B cell (primary cell): Measurements from ENCODE around the gene TAX1BP1. TPM values are rescaled to one million over a fixed set of nuclear protein-coding genes. Genes with fewer than 3 reads are reported as not detected.

Experiments
- ATAC-seq: fragments of 200-7000 bp; cut with Tn5 transposase; one replicate; pipeline ENCODE4 v1.10.0; 2021; ENCODE audit warnings: low read depth, mild to moderate bottlenecking, moderate number of reproducible peaks, moderate library complexity
- CTCF ChIA-PET: fragments of 350-600 bp; sonication (Branson Sonifier 250); formaldehyde crosslinking; loops from one replicate; lab custom pipeline; 2021; ENCODE audit warnings: antibody characterized with exemption, inconsistent platforms; lab: Charles Lee
- POLR2A ChIA-PET: fragments of 350-600 bp; sonication (Branson Sonifier 250); formaldehyde crosslinking; loops from one replicate; lab custom pipeline; 2021; ENCODE audit warnings: antibody characterized with exemption; lab: Charles Lee
- DNase-seq: peaks from one replicate; pipeline ENCODE4 v3.0.0; 2013
- H2AFZ ChIP-seq: 2 replicates; pipeline ENCODE4 v1.6.1; 2012; ENCODE audit warnings: mild to moderate bottlenecking, low read depth, low read length; ENCODE audit not compliant: insufficient read depth, poor library complexity, severe bottlenecking
- H3K27ac ChIP-seq, 2 donors: 1 replicate in 1 of 2; 2 replicates in 1 of 2; pipeline ENCODE4 v1.5.1; 2012 to 2013; ENCODE audit warnings: low read length in 2 of 2, mild to moderate bottlenecking in 2 of 2, moderate library complexity in 1 of 2
- H3K27me3 ChIP-seq, 4 experiments: fragments of 200-600 bp in 1 of 4; sonication (generic) in 1 of 4; replicated peaks in 1 of 4; 1 replicate in 2 of 4; 2 replicates in 2 of 4; pipeline versions ENCODE4 v1.6.1 to v1.7.0; 2013 to 2016; ENCODE audit warnings: low read length in 3 of 4, mild to moderate bottlenecking in 2 of 4, mixed read lengths in 1 of 4, moderate library complexity in 1 of 4; ENCODE audit not compliant: insufficient read depth in 4 of 4, control insufficient read depth in 3 of 4; ENCODE audit errors: control extremely low read depth in 1 of 4
- H3K36me3 ChIP-seq, 2 experiments: replicated peaks in 1 of 2; 1 replicate in 1 of 2; 2 replicates in 1 of 2; pipeline versions ENCODE4 v1.6.1 to v1.7.1; 2013; ENCODE audit warnings: low read length in 1 of 2; ENCODE audit not compliant: insufficient read depth in 2 of 2, control insufficient read depth in 1 of 2; ENCODE audit errors: control extremely low read depth in 1 of 2, extremely low read depth in 1 of 2
- H3K4me1 ChIP-seq, 2 donors: fragments of 200-600 bp in 1 of 2; sonication (generic) in 1 of 2; 1 replicate in 1 of 2; 2 replicates in 1 of 2; pipeline versions ENCODE4 v1.5.1 to v1.6.1; 2013 to 2017; ENCODE audit warnings: low read length in 2 of 2; ENCODE audit not compliant: control insufficient read depth in 2 of 2, insufficient read depth in 2 of 2
- H3K4me2 ChIP-seq: replicated peaks from 2 replicates; pipeline ENCODE3; 2012; ENCODE audit warnings: mild to moderate bottlenecking, low read depth, low read length; ENCODE audit not compliant: poor library complexity, severe bottlenecking
- H3K4me3 ChIP-seq, 5 experiments: fragments of 200-600 bp in 1 of 5; sonication (generic) in 1 of 5; 1 replicate in 3 of 5; 2 replicates in 2 of 5; pipeline versions ENCODE4 v1.5.1 to v1.7.0; 2011 to 2016; ENCODE audit warnings: low read length in 4 of 5, mild to moderate bottlenecking in 4 of 5, low read depth in 2 of 5, control low read depth in 1 of 5, moderate library complexity in 1 of 5; ENCODE audit not compliant: insufficient read depth in 1 of 5; ENCODE audit errors: control extremely low read depth in 1 of 5, extremely low read depth in 1 of 5
- H3K79me2 ChIP-seq: fragments of 200-600 bp; sonication (generic); one replicate; pipeline ENCODE4 v1.6.0; 2016; ENCODE audit warnings: low read length; ENCODE audit not compliant: control insufficient read depth, insufficient read depth
- H3K9ac ChIP-seq: fragments of 200-600 bp; sonication (generic); 2 replicates; pipeline ENCODE4 v1.6.1; 2017; ENCODE audit warnings: mild to moderate bottlenecking, low read length, moderate library complexity
- H3K9me3 ChIP-seq, 3 donors: one replicate each; pipeline versions ENCODE4 v1.6.1 to v1.7.1; 2013; ENCODE audit warnings: low read length in 2 of 3; ENCODE audit not compliant: control insufficient read depth in 2 of 3, insufficient read depth in 1 of 3; ENCODE audit errors: control extremely low read depth in 1 of 3
- H4K20me1 ChIP-seq: 2 replicates; pipeline ENCODE4 v1.6.0; 2012; ENCODE audit warnings: mild to moderate bottlenecking, low read length; ENCODE audit not compliant: insufficient read depth, control insufficient read depth, poor library complexity, severe bottlenecking
- H3K27ac Mint-ChIP-seq: one replicate; pipeline ENCODE4 v1.8.0; 2021; ENCODE audit warnings: mixed read lengths
- H3K27me3 Mint-ChIP-seq: one replicate; pipeline ENCODE4 v1.8.0; 2021; ENCODE audit warnings: mixed read lengths
- H3K4me1 Mint-ChIP-seq: one replicate; pipeline ENCODE4 v1.8.0; 2021; ENCODE audit warnings: mixed read lengths
- H3K4me3 Mint-ChIP-seq: one replicate; pipeline ENCODE4 v1.8.0; 2021; ENCODE audit warnings: mixed read lengths
- H3K9me3 Mint-ChIP-seq: one replicate; pipeline ENCODE4 v1.8.0; 2022; ENCODE audit warnings: mixed read lengths; ENCODE audit not compliant: insufficient read depth
- EZH2 ChIP-seq: IDR thresholded peaks from 2 replicates; pipeline ENCODE4 v1.6.1; 2012; ENCODE audit warnings: borderline replicate concordance, low read depth, mild to moderate bottlenecking, moderate library complexity, low read length; ENCODE audit not compliant: insufficient read depth, poor library complexity, severe bottlenecking
- WGBS: methylation state at CpG from one replicate; pipeline ENCODE4 v1.1.5; 2013; ENCODE audit warnings: missing lambda C conversion rate; ENCODE audit not compliant: insufficient coverage; 5-methylcytosine and 5-hydroxymethylcytosine counted together
- intact Hi-C: fragments of 100-400 bp; cut with micrococcal nuclease; formaldehyde crosslinking; loops from one replicate; pipeline ENCODE4 v1.10.0; 2022
- polyA plus RNA-seq: library from polyadenylated mRNA; depleted of rRNA; stranded (reverse); fragments of >200 nt; gene quantifications from 2 replicates; pipeline ENCODE4 v1.2.3, GENCODE V29; 2012
- total RNA-seq, 2 donors: library from RNA; stranded (reverse); fragments of 120-200 nt in 1 of 2; gene quantifications; 1 replicate in 1 of 2; 2 replicates in 1 of 2; pipeline versions ENCODE4 v1.2.3 to v1.2.4, GENCODE V29; 2013 to 2022
- TF ChIP-seq, protein P1 (sequence below): fragments of 200-600 bp; IDR thresholded peaks from one replicate; pipeline ENCODE4 v1.8.0; 2022; ENCODE audit warnings: antibody characterized with exemption, mild to moderate bottlenecking

Gene TAX1BP1
- total and polyA plus RNA-seq, 2 donors (not counting 1 experiment from before 2014, with no cell fraction given): 43.1 to 104 TPM

DNA sequence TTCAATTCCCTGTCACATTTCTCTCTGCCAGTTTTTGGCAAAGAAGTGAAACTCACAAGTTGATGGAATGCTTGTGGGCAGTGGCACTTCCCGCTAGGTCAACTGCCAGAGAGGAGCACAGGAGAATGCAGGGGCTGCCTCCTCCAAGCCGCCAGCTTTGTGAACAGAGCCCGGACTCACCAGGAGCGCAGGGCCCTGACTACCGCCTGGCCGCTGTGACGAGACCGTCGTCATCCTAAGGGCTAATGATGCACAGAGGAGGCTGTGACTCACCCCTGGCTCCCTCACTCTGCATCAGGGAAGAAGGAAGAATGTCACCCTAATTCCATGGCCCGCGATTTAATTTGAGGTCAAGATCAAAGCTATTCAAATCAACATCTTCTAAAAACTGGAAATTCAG lies 123.9 kb downstream of the TAX1BP1 start:
- Histone ChIP-seq H3K36me3 (peaks cover 0 to 30% of the 10 kb centered on the region in 2 experiments), H3K9ac (no peak overlapping the region), H3K4me3 (no peak overlapping the region), H3K4me1 (no peaks in the 10 kb centered on the region), H3K79me2 (peaks cover 24% of the 10 kb centered on the region), H3K4me2 (no peak overlapping the region), H3K27ac (no peak overlapping the region), H3K9me3 (peaks cover 0 to 5% (median 0%) of the 10 kb centered on the region in 3 donors), H2AFZ (no peak overlapping the region), H3K27me3 (no peaks in the 10 kb centered on the region), H4K20me1 (peaks cover 25% of the 10 kb centered on the region)
- Mint-ChIP-seq H3K9me3 (no peaks in the 10 kb centered on the region), H3K27me3 (no peaks in the 10 kb centered on the region), H3K4me1 (no peaks in the 10 kb centered on the region), H3K4me3 (no peak overlapping the region), H3K27ac (no peak overlapping the region)
- ChIA-PET CTCF (no interaction called here), POLR2A (no interaction called here)
- intact Hi-C loops: no loop called here
- TF ChIP-seq, protein P1, sequence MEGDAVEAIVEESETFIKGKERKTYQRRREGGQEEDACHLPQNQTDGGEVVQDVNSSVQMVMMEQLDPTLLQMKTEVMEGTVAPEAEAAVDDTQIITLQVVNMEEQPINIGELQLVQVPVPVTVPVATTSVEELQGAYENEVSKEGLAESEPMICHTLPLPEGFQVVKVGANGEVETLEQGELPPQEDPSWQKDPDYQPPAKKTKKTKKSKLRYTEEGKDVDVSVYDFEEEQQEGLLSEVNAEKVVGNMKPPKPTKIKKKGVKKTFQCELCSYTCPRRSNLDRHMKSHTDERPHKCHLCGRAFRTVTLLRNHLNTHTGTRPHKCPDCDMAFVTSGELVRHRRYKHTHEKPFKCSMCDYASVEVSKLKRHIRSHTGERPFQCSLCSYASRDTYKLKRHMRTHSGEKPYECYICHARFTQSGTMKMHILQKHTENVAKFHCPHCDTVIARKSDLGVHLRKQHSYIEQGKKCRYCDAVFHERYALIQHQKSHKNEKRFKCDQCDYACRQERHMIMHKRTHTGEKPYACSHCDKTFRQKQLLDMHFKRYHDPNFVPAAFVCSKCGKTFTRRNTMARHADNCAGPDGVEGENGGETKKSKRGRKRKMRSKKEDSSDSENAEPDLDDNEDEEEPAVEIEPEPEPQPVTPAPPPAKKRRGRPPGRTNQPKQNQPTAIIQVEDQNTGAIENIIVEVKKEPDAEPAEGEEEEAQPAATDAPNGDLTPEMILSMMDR: no peak
- TF ChIP-seq EZH2: no peak
- ATAC-seq: no peak
- DNase-seq: no peak
- WGBS: 91% methylated on average over 7 of the region's 11 CpGs

DNA sequence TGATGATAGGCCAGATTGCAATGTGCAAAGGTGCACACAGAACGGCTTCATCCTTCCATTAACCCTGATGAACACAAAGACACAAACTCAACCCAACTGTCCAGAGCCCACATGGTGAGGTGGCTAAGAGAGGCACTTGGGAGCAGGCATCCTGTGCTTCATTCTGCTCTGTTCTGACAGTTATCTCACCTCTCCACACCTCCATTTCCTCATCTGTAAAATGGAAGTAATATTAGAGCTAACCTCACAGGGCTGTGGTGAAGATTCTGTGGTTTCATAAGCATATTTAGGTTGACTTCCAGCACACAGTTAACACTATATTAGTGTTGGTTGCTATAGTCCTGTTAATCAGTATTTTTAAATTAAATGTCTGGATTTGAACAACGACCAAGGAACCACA lies 126.3 kb downstream of the TAX1BP1 start:
- H3K4me2 ChIP-seq: no peak overlapping the region
- H3K4me1 Mint-ChIP-seq: no peaks in the 10 kb centered on the region

More for the DNA sequence above, 126.3 kb downstream of the TAX1BP1 start:
- ATAC-seq: no peak
- H3K9me3 Mint-ChIP-seq: no peaks in the 10 kb centered on the region
- Histone ChIP-seq H3K79me2 (peaks cover 27% of the 10 kb centered on the region), H3K9me3 (no peaks in the 10 kb centered on the region), H3K9ac (no peak overlapping the region), H2AFZ (no peak overlapping the region), H3K27ac (no peak overlapping the region), H3K27me3 (no peaks in the 10 kb centered on the region), H3K4me3 (no peak overlapping the region), H3K4me1 (no peaks in the 10 kb centered on the region), H3K36me3 (peaks cover 0 to 34% of the 10 kb centered on the region in 2 experiments), H4K20me1 (peaks cover 44% of the 10 kb centered on the region)
- no peak for DNase-seq
- POLR2A ChIA-PET: no interaction called here
- no CpG with 5 or more reads among the region's 2 CpGs for WGBS
- no peak for TF ChIP-seq EZH2
- TF ChIP-seq, protein P1: no peak
- H3K27me3 Mint-ChIP-seq: no peaks in the 10 kb centered on the region
- CTCF ChIA-PET: no interaction called here
- intact Hi-C loops: no loop called here
- no peak overlapping the region for H3K27ac Mint-ChIP-seq
- no peak overlapping the region for H3K4me3 Mint-ChIP-seq
